ENCODE data around the gene PRKCH. TPM values are rescaled to one million over a fixed set of nuclear protein-coding genes. Genes with fewer than 3 reads are reported as not detected.

PRKCH gene
- total and polyA plus RNA-seq, 2 donors from 2014 or later = 8.3 to 47.0 TPM

GRCh38 chr14:61334197-61334701, 12.9 kb downstream of the PRKCH start:
- FAIRE-seq (no peak), DNase-seq (no peak)
- H3K9me3 ChIP-seq (ENCODE audit: control insufficient read depth in 2 of 3, insufficient read depth in 1 of 3, low read length in 3 of 3) = no peaks in the 10 kb centered on the region
- H3K4me1 ChIP-seq (ENCODE audit: control insufficient read depth in 2 of 3, insufficient read depth in 2 of 3, low read depth in 1 of 3, low read length in 3 of 3) = peaks cover 0 to 2% (median 0%) of the 10 kb centered on the region in 3 donors
- no peak overlapping the region for H3K27ac ChIP-seq (ENCODE audit: low read depth in 2 of 2, low read length in 2 of 2)
- H3K4me3 ChIP-seq (ENCODE audit: low read length in 3 of 3) = no peak overlapping the region
- H3K27me3 ChIP-seq (ENCODE audit: control insufficient read depth, insufficient read depth, low read length) = no peaks in the 10 kb centered on the region
- intact Hi-C loops (cut with DNase I) = no loop called here
- no peak overlapping the region for H3K9ac ChIP-seq (ENCODE audit: low read length in 3 of 3)
- H3K36me3 ChIP-seq (ENCODE audit: control insufficient read depth in 2 of 3, insufficient read depth in 3 of 3, low read length in 3 of 3) = no peaks in the 10 kb centered on the region
- no peak for TF ChIP-seq CTCF (IDR thresholded peaks at IDR 0.05; ENCODE audit: borderline replicate concordance, extremely low read depth, insufficient read depth)

GRCh38 chr14:61335049-61335448, 13.7 kb downstream of the PRKCH start:
- FAIRE-seq (no peak), DNase-seq (no peak)
- Histone ChIP-seq H3K9me3 (ENCODE audit: control insufficient read depth in 2 of 3, insufficient read depth in 1 of 3, low read length in 3 of 3) (no peaks in the 10 kb centered on the region), H3K4me3 (ENCODE audit: low read length in 3 of 3) (no peak overlapping the region), H3K27me3 (ENCODE audit: control insufficient read depth, insufficient read depth, low read length) (no peaks in the 10 kb centered on the region), H3K36me3 (ENCODE audit: control insufficient read depth in 2 of 3, insufficient read depth in 3 of 3, low read length in 3 of 3) (no peaks in the 10 kb centered on the region), H3K4me1 (ENCODE audit: control insufficient read depth in 2 of 3, insufficient read depth in 2 of 3, low read depth in 1 of 3, low read length in 3 of 3) (peaks cover 0 to 2% (median 0%) of the 10 kb centered on the region in 3 donors), H3K27ac (ENCODE audit: low read depth in 2 of 2, low read length in 2 of 2) (no peak overlapping the region), H3K9ac (ENCODE audit: low read length in 3 of 3) (no peak overlapping the region)
- intact Hi-C loops (cut with DNase I) = no loop called here
- no peak for TF ChIP-seq CTCF (IDR thresholded peaks at IDR 0.05; ENCODE audit: borderline replicate concordance, extremely low read depth, insufficient read depth)

- Histone ChIP-seq H3K4me1 (ENCODE audit: control insufficient read depth in 2 of 3, insufficient read depth in 2 of 3, low read depth in 1 of 3, low read length in 3 of 3) (peaks cover 0 to 2% (median 0%) of the 10 kb centered on the region in 3 donors), H3K36me3 (ENCODE audit: control insufficient read depth in 2 of 3, insufficient read depth in 3 of 3, low read length in 3 of 3) (no peaks in the 10 kb centered on the region), H3K27ac (ENCODE audit: low read depth in 2 of 2, low read length in 2 of 2) (no peak overlapping the region), H3K9ac (ENCODE audit: low read length in 3 of 3) (no peak overlapping the region), H3K4me3 (ENCODE audit: low read length in 3 of 3) (no peak overlapping the region), H3K9me3 (ENCODE audit: control insufficient read depth in 2 of 3, insufficient read depth in 1 of 3, low read length in 3 of 3) (no peaks in the 10 kb centered on the region), H3K27me3 (ENCODE audit: control insufficient read depth, insufficient read depth, low read length) (no peaks in the 10 kb centered on the region)
- FAIRE-seq (no peak), DNase-seq (no peak)
- TF ChIP-seq CTCF (IDR thresholded peaks at IDR 0.05; ENCODE audit: borderline replicate concordance, extremely low read depth, insufficient read depth) = no peak
- intact Hi-C loops (cut with DNase I) = no loop called here
These were observed 14.4 kb downstream of the PRKCH start for GRCh38 chr14:61335671-61336275.

Measured in kidney (tissue), 14 donors.